22Rv1 (cell line): ENCODE measurements around the gene SFI1.
A peak's percentile ranks its signal among the peaks of the same experiment; 100 is the strongest.
"Not testable (repeated sequence)": the region's sequence is repeated elsewhere in the genome, so short reads cannot be mapped to it uniquely, and the experiment has no call there.

Experiments used
- H3K27ac ChIP-seq: fragments of 450-650 bp; 2 replicates; pipeline ENCODE4 v1.5.1; 2017
- CTCF ChIP-seq: fragments of 450-650 bp; IDR thresholded peaks from 2 replicates; pipeline ENCODE4 v1.5.1; 2017; ENCODE audit warnings: mild to moderate bottlenecking
- ZFX ChIP-seq: fragments of 450-650 bp; IDR thresholded peaks from 2 replicates; pipeline ENCODE4 v1.6.1; 2017; ENCODE audit warnings: antibody characterized with exemption, borderline replicate concordance

SFI1 gene

GRCh38 chr22:31486951-31487350 lies 9.4 kb upstream of the SFI1 start:
- TF ChIP-seq ZFX, result no peak
- no peak for TF ChIP-seq CTCF
- H3K27ac ChIP-seq, result no peak overlapping the region

GRCh38 chr22:31488346-31488883 lies 7.9 kb upstream of the SFI1 start:
- H3K27ac ChIP-seq, result peak overlapping the region; percentile 90; the same call in 1 of the 2 replicates
- TF ChIP-seq CTCF, result no peak
- TF ChIP-seq ZFX, result no peak

GRCh38 chr22:31488988-31489617 lies 7.2 kb upstream of the SFI1 start:
- peak overlapping the region; percentile 90 for H3K27ac ChIP-seq
- TF ChIP-seq ZFX (no peak), CTCF (no peak)

- no peak for TF ChIP-seq ZFX
- peak within 1 kb of the TSS; percentile 90 for H3K27ac ChIP-seq
These were observed 6.5 kb upstream of the SFI1 start, which contains the start of gene EIF4ENIF1 for GRCh38 chr22:31489632-31490495. EIF4ENIF1 (minus strand) TSS chr22:31489842; CDS start chr22:31488718, 1,124 bp downstream.

GRCh38 chr22:31490496-31490925 lies 5.8 kb upstream of the SFI1 start:
- TF ChIP-seq ZFX, result no peak
- no peak for TF ChIP-seq CTCF
- H3K27ac ChIP-seq, result peak overlapping the region; percentile 90

- H3K27ac ChIP-seq, result peak overlapping the region; percentile 90
- TF ChIP-seq CTCF, result no peak
- no peak for TF ChIP-seq ZFX
These were observed 4.9 kb upstream of the SFI1 start for GRCh38 chr22:31491218-31491962.

GRCh38 chr22:31492151-31492550 lies 4.2 kb upstream of the SFI1 start:
- H3K27ac ChIP-seq, result peak overlapping the region; percentile 90; the same call in 1 of the 2 replicates
- TF ChIP-seq ZFX, result no peak
- TF ChIP-seq CTCF, result no peak

GRCh38 chr22:31493355-31493754 lies 3.0 kb upstream of the SFI1 start:
- not testable (repeated sequence) for H3K27ac ChIP-seq
